HT1080 (cell line): ENCODE results near the gene DLK1. TPM values are rescaled to one million over a fixed set of nuclear protein-coding genes. Genes with fewer than 3 reads are reported as not detected.

ENCODE experiments used
- DNase-seq: peaks from one replicate; pipeline ENCODE4 v3.0.0-alpha.2; 2015; ENCODE audit warnings: low read depth
- total RNA-seq: library from RNA; depleted of rRNA; stranded (reverse); fragments of >200 nt; shearing (Covaris generic); gene quantifications from 2 replicates; pipeline ENCODE4 v1.2.3, GENCODE V29; 2014

The DLK1 gene
- total RNA-seq, 1 experiment from 2014 or later, result not detected

GRCh38 chr14:100712490-100712889 lies 14.2 kb upstream of the DLK1 start:
- no peak for DNase-seq

GRCh38 chr14:100713705-100714104 lies 13.0 kb upstream of the DLK1 start:
- DNase-seq, result no peak

GRCh38 chr14:100714258-100714892 lies 12.3 kb upstream of the DLK1 start:
- DNase-seq, result no peak

- DNase-seq, result no peak
These were observed 11.4 kb upstream of the DLK1 start for GRCh38 chr14:100715332-100715731.

GRCh38 chr14:100715803-100716202 lies 10.9 kb upstream of the DLK1 start:
- DNase-seq, result no peak

- no peak for DNase-seq
These were observed 9.3 kb upstream of the DLK1 start for GRCh38 chr14:100717386-100717785.

GRCh38 chr14:100719976-100720520 lies 6.6 kb upstream of the DLK1 start:
- no peak for DNase-seq

- no peak for DNase-seq
These were observed 5.1 kb upstream of the DLK1 start for GRCh38 chr14:100721568-100721967.

GRCh38 chr14:100722367-100722766 lies 4.3 kb upstream of the DLK1 start:
- no peak for DNase-seq

GRCh38 chr14:100723135-100723829 lies 3.4 kb upstream of the DLK1 start:
- no peak for DNase-seq

GRCh38 chr14:100723830-100724437 lies 2.8 kb upstream of the DLK1 start:
- DNase-seq, result no peak

- DNase-seq, result no peak
These were observed 2.2 kb upstream of the DLK1 start for GRCh38 chr14:100724536-100724935.

GRCh38 chr14:100725587-100726387 lies 905 bp upstream of the DLK1 start:
- no peak for DNase-seq

GRCh38 chr14:100727086-100727872 lies 587 bp downstream of the DLK1 start:
- DNase-seq, result no peak

- DNase-seq, result no peak
These were observed 1.2 kb downstream of the DLK1 start for GRCh38 chr14:100727873-100728240.

GRCh38 chr14:100728962-100729361 lies 2.3 kb downstream of the DLK1 start:
- DNase-seq, result no peak

GRCh38 chr14:100729982-100730381 lies 3.3 kb downstream of the DLK1 start:
- no peak for DNase-seq

- no peak for DNase-seq
These were observed 3.9 kb downstream of the DLK1 start for GRCh38 chr14:100730581-100730980.

- no peak for DNase-seq
These were observed 4.4 kb downstream of the DLK1 start for GRCh38 chr14:100731011-100731670.
